ENCODE data around the gene ETNK2.

The ETNK2 gene

DNA sequence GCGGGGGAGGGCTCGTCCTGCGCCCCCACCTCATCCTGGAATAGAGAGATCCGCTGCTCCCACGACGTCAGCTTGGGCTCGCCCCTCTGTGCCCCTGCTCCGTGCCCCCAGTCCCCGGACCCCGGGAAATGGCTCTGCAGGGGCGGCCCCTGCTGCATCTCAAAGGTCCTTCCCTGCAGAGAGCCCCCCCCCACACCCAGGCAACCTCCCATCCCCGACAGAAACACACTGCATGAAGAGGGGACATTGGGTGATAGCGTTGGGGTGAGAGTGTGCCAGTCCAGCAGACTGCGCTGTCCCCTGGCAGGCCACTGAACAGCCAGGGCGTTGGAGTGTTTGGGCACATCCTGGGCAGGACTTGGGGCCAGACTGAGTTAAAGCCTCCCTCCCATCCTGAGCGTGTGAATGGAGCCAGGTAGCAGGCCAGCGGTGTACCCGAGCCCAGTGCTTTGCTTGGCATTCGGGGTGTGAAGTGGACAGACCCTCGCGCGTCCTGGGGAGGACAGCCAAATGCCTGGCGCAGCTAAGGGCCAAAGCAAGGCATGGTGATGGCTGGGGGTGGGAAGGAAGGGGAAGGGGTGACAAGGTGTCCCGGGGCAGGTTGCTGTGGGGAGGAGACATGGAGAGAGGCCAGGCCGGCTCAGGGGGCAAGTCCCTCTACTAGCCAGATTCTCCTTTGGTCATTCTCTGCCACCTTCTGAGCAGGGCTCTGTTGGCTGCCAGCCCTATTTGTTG is 633 bp upstream of the ETNK2 start:
- in situ Hi-C loops (cut with HindIII; ENCODE audit: low pct_ligation_motif_present, low pct_unique_long_range_greater_than_20kb, low sequenced_read_pairs) = loop anchor here (25.0 kb wide), 1 partner anchor 210 kb away; the partner anchor contains the start of gene PLEKHA6
- DNase-seq = no peak

DNA sequence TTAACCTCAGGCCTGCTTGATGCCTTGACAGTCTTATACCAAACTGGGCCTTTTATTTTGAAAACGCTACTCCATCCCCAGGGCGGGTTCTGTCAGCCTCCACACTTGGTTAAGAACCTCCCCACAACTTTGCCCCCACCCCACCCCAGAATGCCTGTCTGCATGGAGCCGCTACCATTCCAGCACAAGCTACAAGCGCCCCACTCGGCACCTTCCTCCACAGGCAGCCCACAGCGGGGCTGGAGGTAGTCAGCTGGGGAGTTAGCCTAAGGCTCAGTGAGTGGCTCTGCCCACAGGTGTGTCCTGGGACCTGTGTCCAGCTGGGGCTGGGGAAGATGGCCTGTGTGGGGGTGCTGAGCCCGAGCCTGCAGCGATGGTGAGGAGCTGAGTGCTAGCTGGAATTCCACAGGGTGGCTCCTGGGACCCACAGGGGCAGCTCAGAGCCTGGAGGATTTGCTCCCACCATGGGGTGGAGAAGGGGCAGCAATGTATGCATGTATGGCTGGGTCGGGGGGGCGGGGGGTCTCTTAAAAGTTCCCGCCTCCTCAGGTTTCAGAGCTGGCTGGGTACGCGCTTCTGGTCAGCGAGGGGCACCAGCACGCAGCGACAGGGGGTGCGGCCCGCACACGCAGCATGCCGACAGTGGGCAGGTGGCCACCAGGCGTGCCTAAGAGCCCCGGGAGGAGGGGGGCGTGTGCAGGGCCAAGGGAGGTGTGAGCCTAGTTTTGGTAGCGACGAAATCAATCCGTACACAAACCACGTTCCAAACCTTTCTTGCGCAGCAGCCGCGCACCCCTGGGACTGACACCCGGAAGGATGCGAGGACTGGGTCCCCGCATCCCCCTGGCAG is 917 bp downstream of the ETNK2 start:
- in situ Hi-C loops (cut with HindIII; ENCODE audit: low pct_ligation_motif_present, low pct_unique_long_range_greater_than_20kb, low sequenced_read_pairs) = loop anchor here (25.0 kb wide), 1 partner anchor 211 kb away; the partner anchor contains the start of gene PLEKHA6
- no peak for DNase-seq

DNA sequence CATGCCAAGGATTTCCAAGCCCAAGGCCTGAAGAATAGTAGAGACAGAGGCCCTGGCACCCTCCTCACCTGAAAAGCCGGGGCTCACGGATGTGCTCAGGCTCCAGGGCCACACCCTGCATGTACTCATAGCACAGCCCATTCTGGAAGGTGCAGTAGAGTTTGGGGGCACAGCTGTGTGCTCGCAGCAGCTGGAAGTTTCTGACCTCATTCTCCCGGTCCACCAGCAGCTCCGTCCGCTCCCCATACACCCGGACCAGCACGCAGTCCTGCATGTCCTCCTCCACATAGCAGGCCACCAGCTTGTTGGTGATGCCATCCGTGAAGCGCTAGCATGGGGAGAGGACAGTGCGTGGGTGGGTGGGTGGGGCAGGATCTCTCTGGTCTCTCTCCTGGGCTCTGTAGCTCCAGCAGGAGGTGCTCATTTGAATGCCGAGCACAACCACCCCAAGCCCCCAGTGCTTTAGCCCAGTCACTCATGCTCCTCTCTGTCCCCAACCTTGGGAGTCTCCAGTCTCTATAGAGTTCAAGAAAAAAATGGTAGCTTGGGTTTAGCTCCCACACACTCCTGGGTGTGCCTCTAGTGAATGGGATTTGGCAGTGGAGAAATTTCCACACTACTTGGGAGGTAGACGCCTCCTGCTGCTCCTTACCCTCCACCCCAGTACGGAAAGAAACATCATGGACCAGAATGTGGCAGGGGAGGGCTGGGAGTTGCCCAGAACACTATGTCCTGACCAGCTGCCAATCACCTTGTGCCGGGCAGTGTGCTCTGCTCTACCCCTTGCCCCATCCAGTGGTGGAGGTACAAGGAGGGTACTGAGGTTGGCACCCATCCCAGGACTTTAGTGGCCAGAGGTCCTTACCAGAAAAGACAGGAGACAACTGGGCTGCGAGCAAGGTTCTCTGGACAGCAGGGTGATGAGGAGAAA is 1.9 kb downstream of the ETNK2 start:
- in situ Hi-C loops (cut with HindIII; ENCODE audit: low pct_ligation_motif_present, low pct_unique_long_range_greater_than_20kb, low sequenced_read_pairs) = loop anchor here (25.0 kb wide), 2 partner anchors 212 to 288 kb away; partner anchors contain the start of genes PLEKHA6 and SNRPE
- no peak for DNase-seq

DNA sequence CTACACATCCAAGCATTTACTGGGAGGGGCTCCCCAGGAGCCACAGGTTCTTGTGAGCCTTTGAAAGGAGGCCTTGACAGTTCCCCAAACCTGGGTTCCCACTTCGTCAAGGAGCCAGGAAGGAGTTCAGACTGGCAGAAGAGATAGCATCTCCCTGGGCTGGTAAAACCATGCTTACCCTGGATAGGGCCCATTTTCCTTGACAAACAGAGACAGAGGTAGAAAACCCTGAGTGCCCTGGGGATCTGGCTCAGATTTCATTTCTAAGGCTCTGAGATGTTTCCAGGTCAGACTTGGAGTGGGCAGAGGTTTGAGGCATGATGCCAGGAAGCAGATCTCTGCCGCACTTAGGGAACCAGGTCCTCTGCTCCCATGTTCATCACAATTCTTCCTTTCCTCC is 2.7 kb downstream of the ETNK2 start:
- DNase-seq = no peak
- in situ Hi-C loops (cut with HindIII; ENCODE audit: low pct_ligation_motif_present, low pct_unique_long_range_greater_than_20kb, low sequenced_read_pairs) = loop anchor here (25.0 kb wide), 1 partner anchor 287 kb away; the partner anchor contains the start of gene SNRPE

DNA sequence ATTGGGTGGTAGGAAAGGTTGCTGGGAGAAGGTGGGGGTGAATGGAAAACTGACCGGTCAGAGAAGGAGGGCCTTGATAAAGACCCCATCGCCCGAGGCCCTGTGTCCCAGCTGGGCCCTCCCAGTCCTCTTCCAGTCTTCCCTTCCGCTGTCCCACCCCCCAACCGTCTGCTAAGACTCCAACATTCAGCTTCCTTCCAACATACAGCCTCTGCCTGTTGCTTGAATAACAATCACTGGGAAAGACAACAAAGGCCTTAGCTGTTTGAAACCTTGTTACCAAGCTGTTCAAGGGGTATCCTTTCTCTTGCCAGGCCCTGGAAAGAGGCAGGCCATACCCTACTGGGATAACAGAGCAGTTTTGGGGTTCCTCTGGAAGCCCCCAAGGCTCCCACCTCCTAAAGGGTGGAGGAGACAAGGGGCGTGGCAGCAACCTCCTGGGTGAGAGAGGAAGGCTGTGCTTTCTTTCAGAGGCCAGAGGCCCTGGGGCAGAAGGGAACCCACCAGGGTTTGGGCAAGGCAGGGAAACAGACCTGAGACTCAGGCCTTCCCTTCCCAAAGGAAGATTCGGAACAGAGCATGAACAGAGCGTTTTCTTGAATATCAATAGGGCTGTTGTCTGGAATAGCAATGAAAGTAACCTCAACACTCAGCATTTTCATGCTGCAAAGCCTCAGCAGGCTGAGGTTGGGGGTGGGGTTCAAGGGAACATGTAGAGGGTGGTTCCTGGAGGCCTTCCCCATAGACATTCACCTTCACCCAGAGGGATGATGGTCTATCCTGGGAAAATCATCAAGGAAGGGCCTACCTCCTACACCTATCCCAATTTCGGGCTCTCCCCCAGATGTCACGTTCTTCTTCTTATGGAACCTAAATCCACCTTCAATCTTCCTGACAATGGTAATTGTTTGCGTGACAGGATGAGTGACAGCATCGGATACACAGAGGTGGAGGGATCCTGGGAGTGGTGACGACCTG is 4.1 kb downstream of the ETNK2 start:
- in situ Hi-C loops (cut with HindIII; ENCODE audit: low pct_ligation_motif_present, low pct_unique_long_range_greater_than_20kb, low sequenced_read_pairs) = loop anchor here (25.0 kb wide), 1 partner anchor 285 kb away; the partner anchor contains the start of gene SNRPE

DNA sequence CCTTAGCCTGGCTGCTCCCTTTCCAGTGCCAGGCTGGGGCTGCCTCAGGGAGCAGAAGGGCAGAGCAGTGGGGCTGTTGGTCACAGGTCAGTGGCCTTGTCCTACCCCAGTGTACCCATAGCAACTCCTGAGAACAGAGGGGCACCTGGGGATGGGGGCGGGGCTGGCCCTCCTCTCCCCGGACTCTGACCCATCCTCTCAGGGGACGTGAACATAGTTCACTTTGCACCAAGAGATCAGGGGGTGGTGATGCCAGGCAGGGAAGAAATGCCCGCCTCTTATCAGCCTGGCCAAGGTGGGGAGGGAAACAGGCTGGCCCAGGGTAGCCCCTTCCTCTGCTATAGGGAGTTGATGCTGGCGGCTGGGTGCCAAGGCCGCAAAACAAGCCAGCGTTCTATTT is 4.9 kb downstream of the ETNK2 start:
- in situ Hi-C loops (cut with HindIII; ENCODE audit: low pct_ligation_motif_present, low pct_unique_long_range_greater_than_20kb, low sequenced_read_pairs) = loop anchor here (25.0 kb wide), 1 partner anchor 285 kb away; the partner anchor contains the start of gene SNRPE

More for the DNA sequence above, 4.1 kb downstream of the ETNK2 start:
- no peak for DNase-seq

DNA sequence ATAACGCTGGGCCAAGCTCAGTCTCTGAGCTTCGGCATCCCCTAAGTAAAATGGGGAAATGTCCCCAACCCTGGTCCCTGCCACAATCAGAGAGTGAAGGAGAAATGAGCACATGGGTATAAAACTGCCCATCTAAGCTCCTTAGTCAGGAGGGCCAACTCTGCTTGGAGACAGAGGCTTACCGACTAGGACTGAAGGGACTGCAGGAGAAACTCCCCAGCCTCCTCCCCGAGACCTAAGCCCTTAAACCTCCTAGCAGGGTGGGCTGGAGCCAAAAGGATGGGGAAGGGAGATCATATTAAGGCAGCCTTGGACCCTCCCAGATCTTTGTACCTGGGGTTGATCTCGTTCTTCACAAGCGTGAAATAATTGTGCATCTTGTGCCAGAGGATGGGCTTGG is 5.5 kb downstream of the ETNK2 start:
- no peak for DNase-seq
- in situ Hi-C loops (cut with HindIII; ENCODE audit: low pct_ligation_motif_present, low pct_unique_long_range_greater_than_20kb, low sequenced_read_pairs) = loop anchor here (25.0 kb wide), 1 partner anchor 284 kb away; the partner anchor contains the start of gene SNRPE

More for the DNA sequence above, 4.9 kb downstream of the ETNK2 start:
- DNase-seq = no peak

DNA sequence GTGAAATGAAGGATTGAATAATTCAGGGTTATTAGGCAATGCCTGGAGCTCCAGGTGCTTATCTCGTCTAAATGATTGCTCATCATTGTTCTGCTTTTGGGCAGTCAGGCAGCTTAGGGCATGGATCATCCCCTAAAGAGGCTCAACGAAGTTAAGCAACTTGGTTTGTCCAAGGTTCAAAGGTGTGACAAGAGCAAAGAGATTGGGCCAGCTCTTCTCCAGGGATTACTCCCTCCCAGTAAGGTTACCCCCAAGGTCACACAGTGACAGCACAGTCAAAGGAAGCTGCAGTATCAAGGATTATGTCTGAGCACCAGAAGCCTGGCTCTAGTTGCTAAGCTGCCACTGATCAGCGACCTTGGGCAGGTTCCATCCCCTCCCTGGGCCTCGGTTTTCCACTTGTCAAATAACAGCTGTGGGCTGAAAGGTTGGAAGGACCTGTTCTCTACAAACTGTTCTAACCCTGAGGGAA is 6.8 kb downstream of the ETNK2 start:
- no peak for DNase-seq
- in situ Hi-C loops (cut with HindIII; ENCODE audit: low pct_ligation_motif_present, low pct_unique_long_range_greater_than_20kb, low sequenced_read_pairs) = loop anchor here (25.0 kb wide), 1 partner anchor 283 kb away; the partner anchor contains the start of gene SNRPE

DNA sequence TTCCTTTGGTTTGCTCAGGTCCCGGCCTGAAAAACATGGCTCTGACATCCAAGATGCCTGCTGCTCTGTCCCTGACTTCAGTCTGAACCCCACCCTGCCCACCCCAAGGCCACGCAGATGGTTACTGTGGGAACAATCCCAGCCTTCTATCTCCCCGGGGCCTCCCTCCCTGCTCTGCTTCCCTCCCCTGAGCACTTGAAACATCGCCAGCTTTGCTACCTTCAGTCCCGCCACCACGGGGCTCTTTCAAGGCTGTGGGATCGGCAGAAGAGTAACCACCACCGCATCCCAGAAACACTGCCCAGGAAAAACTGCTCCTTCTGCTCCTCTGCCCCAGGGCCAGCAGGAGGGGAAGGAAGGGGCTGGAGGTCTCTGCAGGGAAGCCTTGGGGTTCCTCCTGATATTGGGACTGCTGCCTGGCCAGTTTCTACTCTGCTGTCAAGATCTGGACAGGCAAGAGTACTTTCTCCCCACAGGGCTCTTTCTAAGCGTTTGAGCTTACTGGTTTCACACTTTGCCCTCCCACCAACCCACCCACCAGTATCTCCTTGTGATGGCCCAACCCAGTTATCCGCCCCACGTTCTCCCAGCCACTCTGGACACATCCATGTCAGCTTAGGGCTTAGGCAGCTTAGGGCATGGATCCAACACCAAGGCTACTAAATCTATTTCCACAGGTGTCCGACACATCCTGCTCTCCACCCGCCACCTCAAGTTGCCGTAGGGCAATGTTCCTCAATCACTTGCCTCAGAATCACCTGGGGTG is 8.4 kb downstream of the ETNK2 start:
- in situ Hi-C loops (cut with HindIII; ENCODE audit: low pct_ligation_motif_present, low pct_unique_long_range_greater_than_20kb, low sequenced_read_pairs) = loop anchor here (25.0 kb wide), 1 partner anchor 281 kb away; the partner anchor contains the start of gene SNRPE
- DNase-seq = no peak

DNA sequence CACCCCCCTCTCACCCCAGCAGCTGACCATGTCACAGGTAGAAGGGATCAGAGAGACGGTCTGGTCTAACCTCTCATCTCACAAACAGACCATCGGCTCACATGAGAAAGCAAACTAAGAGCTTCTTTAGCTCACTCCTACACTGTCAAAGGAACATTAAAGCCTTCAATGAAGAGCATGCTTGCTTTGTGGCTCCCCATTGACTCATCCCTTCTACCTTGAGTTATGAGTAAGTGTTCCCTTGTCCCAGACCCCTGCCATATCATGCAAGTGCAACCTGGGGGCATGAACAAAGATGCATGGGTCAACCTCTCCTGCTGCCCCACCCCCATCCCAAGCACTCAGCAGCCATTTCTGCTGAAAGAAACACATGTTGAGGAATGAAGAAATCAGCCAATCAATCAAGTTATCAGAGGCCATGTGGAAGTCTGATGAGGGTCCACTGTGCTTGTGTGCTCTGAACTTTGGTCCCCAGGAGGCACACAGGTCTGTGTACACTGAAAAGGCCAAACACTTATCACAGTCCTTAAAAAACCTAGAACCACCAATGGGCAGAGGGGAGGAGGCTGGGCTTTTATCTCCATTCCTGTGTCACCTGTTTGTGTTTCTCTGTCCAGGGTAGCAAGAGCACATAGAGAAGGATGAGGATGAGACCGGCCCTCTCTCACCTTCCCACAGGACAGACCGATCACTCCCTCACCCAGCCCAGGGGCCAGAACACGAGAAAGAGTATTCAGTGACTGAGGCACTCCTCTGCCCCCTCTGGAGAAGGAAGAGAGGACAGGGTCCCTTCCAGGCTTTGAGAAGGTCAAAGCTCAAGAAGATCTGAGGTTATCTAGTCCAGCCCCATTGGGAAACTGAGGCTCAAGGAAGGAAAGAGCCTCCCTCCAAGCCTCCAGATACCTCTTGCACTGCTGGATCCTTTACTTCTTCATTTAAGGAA is 9.5 kb downstream of the ETNK2 start:
- no peak for DNase-seq
- in situ Hi-C loops (cut with HindIII; ENCODE audit: low pct_ligation_motif_present, low pct_unique_long_range_greater_than_20kb, low sequenced_read_pairs) = loop anchor here (25.0 kb wide), 1 partner anchor 280 kb away; the partner anchor contains the start of gene SNRPE

DNA sequence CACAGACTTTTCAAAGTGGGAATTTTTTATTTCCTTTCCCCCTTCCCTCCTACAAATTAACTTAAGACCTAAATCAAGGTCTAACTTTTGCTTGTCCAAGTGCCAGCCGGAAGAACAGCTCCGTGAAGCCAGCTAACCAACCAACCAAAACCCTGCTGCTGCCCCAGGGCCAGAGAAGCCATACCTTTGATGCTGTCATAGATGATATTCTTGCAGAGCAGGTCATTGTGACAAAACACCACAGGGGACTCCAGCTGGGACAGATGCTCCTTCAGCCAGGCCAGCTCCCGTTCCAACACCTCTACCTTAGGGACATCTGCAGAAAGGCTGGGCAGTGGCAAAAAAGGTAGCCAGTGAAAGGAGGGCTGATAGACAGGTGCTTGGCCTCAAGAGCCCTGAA is 10.7 kb downstream of the ETNK2 start:
- no peak for DNase-seq
- in situ Hi-C loops (cut with HindIII; ENCODE audit: low pct_ligation_motif_present, low pct_unique_long_range_greater_than_20kb, low sequenced_read_pairs) = loop anchor here (25.0 kb wide), 1 partner anchor 279 kb away; the partner anchor contains the start of gene SNRPE

DNA sequence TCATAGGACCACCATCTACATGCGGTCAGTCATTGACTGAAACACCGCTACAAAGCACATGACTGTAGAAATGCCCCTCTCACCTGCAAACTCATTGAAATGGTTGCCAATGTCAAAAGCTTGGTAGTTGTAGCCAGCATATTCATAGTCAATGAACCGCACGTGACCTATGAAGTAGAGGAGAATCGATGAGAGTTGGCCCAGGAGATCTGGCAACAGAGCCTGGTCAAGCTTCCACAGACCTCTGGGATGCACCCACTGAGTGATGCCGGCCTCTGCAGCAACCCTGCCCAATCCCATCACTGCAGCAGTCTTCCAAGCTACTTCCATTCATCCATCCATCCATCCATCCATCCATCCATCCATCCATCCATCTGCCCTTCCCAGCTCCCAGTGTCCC is 11.9 kb downstream of the ETNK2 start:
- DNase-seq = no peak
- in situ Hi-C loops (cut with HindIII; ENCODE audit: low pct_ligation_motif_present, low pct_unique_long_range_greater_than_20kb, low sequenced_read_pairs) = loop anchor here (25.0 kb wide), 1 partner anchor 278 kb away; the partner anchor contains the start of gene SNRPE

DNA sequence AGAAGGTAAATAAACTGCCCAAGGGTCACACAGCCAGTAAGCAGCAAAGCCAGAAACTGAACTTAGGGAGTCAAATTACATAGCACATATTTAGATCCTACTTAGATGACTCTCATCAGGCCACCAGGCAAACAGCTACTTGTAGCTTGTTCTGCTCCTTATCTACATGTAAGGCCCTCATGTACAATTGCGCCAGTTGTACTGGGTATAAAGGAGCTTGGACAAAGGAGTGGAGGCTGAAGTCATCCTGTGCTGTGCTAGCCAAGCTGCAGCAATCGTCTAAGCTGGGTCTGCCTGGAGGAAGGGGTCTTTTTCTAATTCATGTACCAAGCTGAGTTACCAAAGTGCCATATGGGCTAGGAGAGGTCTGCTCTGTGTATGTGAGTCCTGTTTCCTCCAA is 12.8 kb downstream of the ETNK2 start:
- in situ Hi-C loops (cut with HindIII; ENCODE audit: low pct_ligation_motif_present, low pct_unique_long_range_greater_than_20kb, low sequenced_read_pairs) = loop anchor here (25.0 kb wide), 1 partner anchor 277 kb away; the partner anchor contains the start of gene SNRPE

DNA sequence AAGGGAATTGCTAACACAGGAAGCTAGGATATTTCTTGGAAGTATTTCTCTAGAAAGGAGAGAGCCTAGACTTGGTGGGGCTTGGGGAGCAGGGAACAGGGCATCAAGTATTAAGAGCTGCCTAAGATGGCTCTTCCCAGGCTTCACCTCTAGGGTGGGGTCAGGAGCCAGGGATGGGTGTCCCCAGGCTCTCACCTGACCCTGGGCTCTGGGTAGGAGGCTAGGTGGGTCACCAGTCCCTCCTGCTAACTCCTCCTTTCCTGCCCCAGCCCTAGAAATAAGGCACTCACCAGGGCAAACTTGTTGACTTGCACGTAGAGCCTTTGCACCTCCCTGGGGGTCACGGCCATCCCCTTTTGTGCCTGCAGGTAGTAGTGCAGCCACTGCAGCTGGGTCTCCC is 15.0 kb downstream of the ETNK2 start:
- in situ Hi-C loops (cut with HindIII; ENCODE audit: low pct_ligation_motif_present, low pct_unique_long_range_greater_than_20kb, low sequenced_read_pairs) = loop anchor here (25.0 kb wide), 1 partner anchor 275 kb away; the partner anchor contains the start of gene SNRPE
- DNase-seq = no peak

More for the DNA sequence above, 12.8 kb downstream of the ETNK2 start:
- DNase-seq = no peak

DNA sequence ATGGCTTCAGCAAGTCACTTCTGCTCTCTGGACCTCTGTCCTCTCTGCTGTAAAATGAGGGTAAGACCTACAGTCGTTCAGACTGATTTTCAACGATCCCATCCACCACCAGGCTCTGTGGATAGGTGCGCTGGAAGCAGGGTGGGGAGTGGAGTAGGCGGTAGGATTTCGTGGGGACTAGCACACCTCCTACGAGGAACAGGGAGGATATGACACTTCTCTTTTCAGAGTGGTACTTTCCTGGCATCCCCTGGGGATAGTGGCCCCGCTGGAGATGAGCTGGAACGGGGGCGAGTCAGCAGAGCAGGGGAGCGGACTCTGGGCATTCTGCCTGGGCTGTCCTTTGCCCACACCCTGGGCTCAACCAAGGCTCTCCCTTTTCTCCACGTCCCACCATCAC is 17.7 kb downstream of the ETNK2 start:
- in situ Hi-C loops (cut with HindIII; ENCODE audit: low pct_ligation_motif_present, low pct_unique_long_range_greater_than_20kb, low sequenced_read_pairs) = loop anchor here (25.0 kb wide), 1 partner anchor 272 kb away; the partner anchor contains the start of gene SNRPE
- no peak for DNase-seq
